Measurements from ENCODE around the gene RTP5.
"Not testable (repeated sequence)": the region's sequence is repeated elsewhere in the genome, so short reads cannot be mapped to it uniquely, and the experiment has no call there.

Gene RTP5

GRCh38 chr2:241869087-241869961 is at the start of gene RTP5:
RTP5 (plus strand) TSS chr2:241869729; CDS start chr2:241869757, 28 bp downstream.
- DNase-seq (ENCODE audit: insufficient read length, low spot score) (no peak), FAIRE-seq (no peak)

DNA sequence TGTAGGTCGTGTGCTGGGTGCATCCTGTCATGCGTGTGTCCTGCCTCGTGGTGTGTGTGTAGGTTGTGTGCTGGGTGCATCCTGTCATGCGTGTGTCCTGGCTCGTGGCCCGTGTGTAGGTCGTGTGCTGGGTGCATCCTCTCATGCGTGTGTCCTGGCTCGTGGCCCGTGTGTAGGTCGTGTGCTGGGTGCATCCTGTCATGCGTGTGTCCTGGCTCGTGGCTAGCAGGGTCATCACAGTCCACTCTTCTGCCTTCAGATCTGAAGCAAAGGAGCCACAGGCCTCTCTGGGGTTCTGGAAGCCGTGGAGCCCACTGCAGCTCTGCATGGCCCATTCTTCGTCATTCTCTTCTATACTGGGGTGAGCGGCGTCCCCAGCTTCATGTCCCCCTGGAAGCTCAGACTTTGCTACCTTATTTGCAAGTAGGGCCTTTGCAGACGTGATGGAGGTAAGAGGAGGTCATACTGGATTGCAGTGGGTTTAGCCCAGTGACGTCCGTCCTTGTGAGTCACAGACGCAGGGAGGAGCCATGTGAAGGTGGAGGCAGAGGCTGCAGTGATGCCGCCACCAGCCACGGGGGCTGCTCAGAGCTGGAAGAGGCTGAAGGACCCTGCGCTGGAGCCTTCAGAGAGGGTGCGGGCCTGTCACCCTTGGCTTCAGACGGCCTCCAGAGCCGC is 49.4 kb upstream of the RTP5 start:
- not testable (repeated sequence) for FAIRE-seq; DNase-seq (ENCODE audit: insufficient read length, low spot score)

- no peak for FAIRE-seq
Measured at GRCh38 chr2:241820625-241821384, 48.7 kb upstream of the RTP5 start.

GRCh38 chr2:241821460-241822263 is 47.9 kb upstream of the RTP5 start:
- DNase-seq (ENCODE audit: insufficient read length, low spot score) (no peak), FAIRE-seq (no peak)

More at GRCh38 chr2:241820625-241821384, 48.7 kb upstream of the RTP5 start:
- DNase-seq (ENCODE audit: insufficient read length, low spot score): no peak

DNA sequence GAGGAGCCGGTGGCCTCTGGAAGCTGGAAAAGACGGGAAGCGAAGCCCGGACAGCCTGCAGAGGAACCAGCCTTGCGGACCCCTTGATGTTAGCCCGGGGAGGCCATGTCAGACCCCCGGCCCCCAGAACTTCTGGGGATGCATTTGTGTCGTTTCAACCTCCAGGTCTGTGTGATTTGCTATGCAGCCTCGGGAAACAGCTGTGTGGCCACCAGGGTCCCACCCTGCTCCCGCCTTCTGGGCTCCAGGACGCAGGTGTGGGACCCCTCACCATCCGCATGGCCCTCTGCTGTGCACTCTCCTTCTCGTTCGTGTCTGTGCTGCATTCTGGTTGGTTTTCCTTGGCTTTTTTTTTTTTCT is 47.3 kb upstream of the RTP5 start:
- DNase-seq (ENCODE audit: insufficient read length, low spot score) (no peak), FAIRE-seq (no peak)

DNA sequence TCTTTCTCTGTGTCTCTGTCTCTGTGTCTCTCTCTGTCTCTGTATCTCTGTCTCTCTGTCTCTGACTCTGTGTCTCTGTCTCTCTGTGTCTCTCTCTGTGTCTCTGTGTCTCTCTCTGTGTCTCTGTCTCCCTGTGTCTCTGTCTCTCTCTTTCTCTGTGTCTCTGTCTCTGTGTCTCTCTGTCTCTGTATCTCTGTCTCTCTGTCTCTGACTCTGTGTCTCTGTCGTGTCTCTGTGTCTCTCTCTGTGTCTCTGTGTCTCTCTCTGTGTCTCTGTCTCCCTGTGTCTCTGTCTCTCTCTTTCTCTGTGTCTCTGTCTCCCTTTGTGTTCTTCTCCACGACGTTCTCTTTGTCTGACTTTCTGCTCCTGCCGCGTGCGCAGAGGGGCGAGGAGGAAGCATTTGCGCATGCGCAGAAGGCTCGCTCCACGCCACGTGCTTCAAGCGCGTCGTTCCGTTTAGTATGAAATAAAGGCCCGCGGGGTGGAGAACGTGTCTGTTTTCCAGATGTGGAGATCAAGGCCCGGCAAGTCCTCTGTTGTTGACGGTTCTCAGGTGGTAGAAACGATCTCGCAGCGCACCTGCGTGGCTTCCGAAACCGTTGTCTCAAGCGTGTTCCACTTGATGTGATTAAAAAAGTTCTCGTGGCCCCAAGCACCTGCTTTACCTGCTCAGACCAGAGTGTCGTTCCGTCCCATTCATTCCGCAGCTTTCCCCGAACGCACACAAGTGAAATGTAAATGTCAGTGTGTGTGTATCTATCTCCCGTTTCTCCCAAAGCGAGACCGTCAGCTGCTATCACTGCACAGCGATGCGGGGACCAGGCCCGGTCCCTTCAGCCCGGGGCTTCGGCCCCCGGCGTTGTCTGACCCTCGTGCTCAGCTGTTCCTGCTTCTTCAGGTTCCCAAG is 45.7 kb upstream of the RTP5 start:
- not testable (repeated sequence) for FAIRE-seq

DNA sequence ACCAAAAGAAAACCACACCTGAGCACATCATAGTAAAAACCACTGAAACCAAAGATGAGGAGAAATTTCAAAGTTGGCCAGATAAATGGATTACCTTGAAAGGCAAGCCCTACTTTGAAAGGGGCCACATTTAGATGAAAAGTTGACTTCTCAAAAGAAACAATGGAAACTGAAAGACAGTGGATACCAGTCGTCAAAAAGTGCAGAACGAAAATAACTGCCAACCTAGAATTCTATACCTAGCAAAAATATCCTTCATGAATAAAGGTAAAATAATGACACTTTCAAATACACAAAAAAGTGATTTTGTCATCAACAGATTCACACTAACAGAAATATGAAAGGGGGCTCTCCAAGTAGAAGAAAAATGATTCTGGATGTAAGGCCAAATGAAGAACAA is 42.1 kb upstream of the RTP5 start:
- DNase-seq (ENCODE audit: insufficient read length, low spot score) (no peak), FAIRE-seq (no peak)

More for the DNA sequence above, 45.7 kb upstream of the RTP5 start:
- DNase-seq (ENCODE audit: insufficient read length, low spot score): not testable (repeated sequence)

- DNase-seq (ENCODE audit: insufficient read length, low spot score): no peak
- no peak for FAIRE-seq
Measured at GRCh38 chr2:241833101-241833663, 36.3 kb upstream of the RTP5 start.

DNA sequence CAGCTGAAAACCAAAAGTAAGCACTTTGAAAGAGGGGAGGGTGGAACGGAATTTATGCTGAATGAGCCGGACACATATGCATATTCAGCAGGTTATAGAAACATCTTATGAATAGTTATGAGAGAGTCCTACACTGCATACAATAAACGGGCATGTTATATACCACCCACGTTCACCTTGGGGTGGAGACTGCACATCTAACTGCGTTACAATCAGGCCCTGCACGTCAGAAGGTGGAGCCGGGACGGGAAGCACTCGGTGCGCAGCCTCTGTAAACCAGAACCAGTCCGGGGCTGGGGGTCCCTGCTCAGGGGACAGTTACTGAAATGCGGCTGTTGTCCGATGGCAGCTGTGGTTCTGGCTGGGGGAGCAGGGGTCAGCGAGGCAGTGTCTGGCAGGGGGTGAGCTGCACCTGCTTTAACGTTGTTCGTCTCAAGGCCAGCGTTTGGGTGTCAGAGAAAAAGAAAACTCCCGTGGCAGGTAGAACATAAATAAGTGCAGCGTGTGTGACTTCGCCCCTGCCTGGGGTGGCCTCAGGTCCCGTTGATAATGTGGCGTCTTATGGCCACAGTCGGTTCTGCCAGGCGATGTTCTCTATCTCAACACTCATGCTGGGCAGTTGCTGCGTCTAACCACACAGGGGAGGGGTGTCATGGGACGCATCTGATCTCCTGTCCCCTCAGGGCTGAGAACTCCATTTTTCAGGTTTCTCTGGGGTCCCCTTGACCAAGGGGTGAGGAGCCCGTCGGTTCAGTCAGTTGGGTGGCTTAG is 35.6 kb upstream of the RTP5 start:
- DNase-seq (ENCODE audit: insufficient read length, low spot score); FAIRE-seq: not testable (repeated sequence)

GRCh38 chr2:241834527-241835210 is 34.9 kb upstream of the RTP5 start:
- FAIRE-seq: no peak
- DNase-seq (ENCODE audit: insufficient read length, low spot score): no peak

GRCh38 chr2:241835611-241836010 is 33.9 kb upstream of the RTP5 start:
- no peak for FAIRE-seq
- DNase-seq (ENCODE audit: insufficient read length, low spot score): no peak

GRCh38 chr2:241836292-241836691 is 33.2 kb upstream of the RTP5 start:
- FAIRE-seq (no peak), DNase-seq (ENCODE audit: insufficient read length, low spot score) (no peak)

DNA sequence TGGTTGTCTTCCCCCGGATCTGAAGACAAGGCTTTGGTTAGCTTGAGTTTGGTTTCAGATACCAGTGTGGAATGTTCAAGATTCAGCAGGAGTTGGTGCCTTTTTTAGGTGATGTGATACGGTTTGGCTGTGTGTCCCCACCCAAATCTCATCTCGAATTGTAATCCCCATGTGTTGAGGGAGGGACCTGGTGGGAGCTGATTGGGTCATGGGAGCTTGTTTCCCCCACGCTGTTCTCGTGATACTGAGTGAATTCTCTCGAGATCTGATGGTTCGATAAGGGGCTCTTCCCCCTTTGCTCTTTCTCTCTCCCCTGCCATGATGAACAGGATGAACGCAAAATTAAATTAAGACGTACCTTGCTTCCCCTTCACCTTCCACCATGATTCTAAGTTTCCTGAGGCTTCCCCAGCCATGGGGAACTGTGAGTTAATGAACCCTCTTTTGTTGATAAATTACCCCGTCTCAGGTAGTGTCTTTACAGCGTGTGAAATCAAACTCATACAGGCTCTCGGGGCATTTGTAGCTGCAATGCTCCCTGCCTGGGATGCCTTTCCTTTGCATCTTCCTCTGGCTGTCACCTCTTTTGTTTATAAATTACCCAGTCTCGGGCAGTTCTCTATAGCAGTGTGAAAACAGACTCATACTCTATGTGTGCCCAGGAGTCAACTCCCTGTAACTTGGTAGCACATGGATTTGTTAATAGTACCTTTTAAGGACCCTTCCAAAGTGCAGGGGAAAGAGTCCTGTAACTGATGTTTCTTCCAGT is 32.1 kb upstream of the RTP5 start:
- DNase-seq (ENCODE audit: insufficient read length, low spot score): no peak
- no peak for FAIRE-seq

GRCh38 chr2:241841181-241842066 is 28.1 kb upstream of the RTP5 start:
- DNase-seq (ENCODE audit: insufficient read length, low spot score): no peak
- FAIRE-seq: no peak

- DNase-seq (ENCODE audit: insufficient read length, low spot score): no peak
- no peak for FAIRE-seq
Measured at GRCh38 chr2:241842067-241842415, 27.5 kb upstream of the RTP5 start.

DNA sequence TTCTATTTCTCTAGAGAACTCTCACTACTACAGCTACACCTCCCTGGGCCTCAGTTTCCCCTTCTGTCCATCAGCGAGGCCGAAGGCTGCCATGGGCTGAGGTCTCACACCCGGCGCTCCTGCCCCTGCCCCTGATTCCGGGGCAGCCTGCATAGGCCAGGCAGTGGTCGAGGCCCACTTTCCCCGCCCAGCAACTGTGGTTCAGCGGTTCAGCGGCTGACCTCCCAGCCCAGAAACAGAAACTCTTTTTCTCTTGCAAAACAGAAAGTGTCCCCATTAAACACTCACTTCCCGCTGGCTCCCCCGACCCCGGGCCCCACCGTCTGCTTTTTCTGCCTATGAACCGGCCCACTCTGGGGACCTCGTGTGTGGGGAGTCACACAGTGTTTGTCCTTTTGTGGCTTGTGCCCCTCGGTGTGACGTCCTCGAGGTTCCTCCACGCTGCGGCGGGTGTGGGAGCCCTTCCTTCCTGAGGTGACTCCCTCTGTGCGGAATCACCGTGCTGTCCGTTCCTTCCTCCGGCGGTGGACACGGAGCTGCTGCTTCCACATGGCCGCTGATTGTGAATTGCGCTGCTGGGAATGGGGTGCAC is 26.8 kb upstream of the RTP5 start:
- DNase-seq (ENCODE audit: insufficient read length, low spot score) (no peak), FAIRE-seq (no peak)
